ENCODE data around the gene ROR2. TPM values are rescaled to one million over a fixed set of nuclear protein-coding genes. Genes with fewer than 3 reads are reported as not detected.

The ROR2 gene
- total and polyA plus RNA-seq, 2 of the 8 experiments (the other 6 are each of a cell fraction or from before 2014, with no cell fraction given), result 2.7 to 4.3 TPM

- no peaks in the 10 kb centered on the region for H3K36me3 ChIP-seq (ENCODE audit: control insufficient read depth in 2 of 4, insufficient read depth in 4 of 4, low read length in 3 of 4)
- no peak overlapping the region for H2BK12ac ChIP-seq (ENCODE audit: low read depth, low read length)
- H3K9ac ChIP-seq (replicated peaks in 1 of 4; ENCODE audit: extremely low read depth in 1 of 4, low read depth in 3 of 4, low read length in 3 of 4), result no peak overlapping the region
- no peak overlapping the region for H3K56ac ChIP-seq (replicated peaks; ENCODE audit: insufficient read length, low read depth, low read length)
- H3K4me1 ChIP-seq (replicated peaks in 1 of 4; ENCODE audit: control insufficient read depth in 3 of 4, insufficient read depth in 4 of 4, low read length in 3 of 4), result no peaks in the 10 kb centered on the region
- H3K9me3 ChIP-seq (ENCODE audit: insufficient read depth in 2 of 2, low read depth in 1 of 2, low read length in 1 of 2), result no peaks in the 10 kb centered on the region
- H2BK120ac ChIP-seq (replicated peaks; ENCODE audit: low read depth, low read length), result no peak overlapping the region
- ChIA-PET POLR2A (ENCODE audit: partially characterized antibody) (interaction anchor here (1.9 kb wide), 1 partner anchor 10 kb away, joined by 4 read pairs; no protein-coding TSS in a partner anchor), CTCF (ENCODE audit: partially characterized antibody) (interaction anchor here (0.9 to 1.2 kb wide), 4 partner anchors 36 to 167 kb away, joined by 3 to 5 read pairs (median 3); partner anchors contain the start of gene ROR2)
- no peak overlapping the region for H3K14ac ChIP-seq (ENCODE audit: insufficient read length)
- H3K79me2 ChIP-seq (ENCODE audit: control insufficient read depth in 1 of 2, insufficient read depth in 2 of 2, low read length in 2 of 2), result no peaks in the 10 kb centered on the region
- H3K23me2 ChIP-seq (ENCODE audit: low read depth, low read length), result no peaks in the 10 kb centered on the region
- H3K27me3 ChIP-seq (replicated peaks in 1 of 4; ENCODE audit: control insufficient read depth in 3 of 4, extremely low read depth in 1 of 4, insufficient read depth in 3 of 4, low read length in 3 of 4), result no peaks in the 10 kb centered on the region; a peak in 2 of 7 replicates
- no peak overlapping the region for H3K4ac ChIP-seq (replicated peaks; ENCODE audit: insufficient read length, low read depth, low read length)
- no peak overlapping the region for H2AFZ ChIP-seq (ENCODE audit: low read length)
- no peak overlapping the region for H3K18ac ChIP-seq (ENCODE audit: extremely low read depth, low read length)
- no peak overlapping the region for H2BK15ac ChIP-seq (ENCODE audit: low read length)
- H2BK20ac ChIP-seq (ENCODE audit: low read length), result no peak overlapping the region
- H4K5ac ChIP-seq (ENCODE audit: insufficient read length, low read depth, low read length), result no peak overlapping the region
- no peaks in the 10 kb centered on the region for H3K79me1 ChIP-seq (ENCODE audit: low read depth, low read length)
- H2AK5ac ChIP-seq (ENCODE audit: low read depth, low read length), result no peak overlapping the region
- no peak overlapping the region for H4K91ac ChIP-seq (replicated peaks; ENCODE audit: insufficient read length, low read length)
- no peak overlapping the region for H3K4me3 ChIP-seq (ENCODE audit: extremely low read depth in 1 of 4, insufficient read depth in 2 of 4, low read depth in 3 of 4, low read length in 4 of 4)
- no peak overlapping the region for H3K27ac ChIP-seq (ENCODE audit: low read depth, low read length)
- peaks cover 0 to 2% of the 10 kb centered on the region in 2 experiments for H4K20me1 ChIP-seq (replicated peaks in 1 of 2; ENCODE audit: control insufficient read depth in 1 of 2, insufficient read depth in 2 of 2, low read length in 2 of 2)
- no peak overlapping the region for H4K8ac ChIP-seq (ENCODE audit: extremely low read depth, insufficient read depth, low read length)
- H3K23ac ChIP-seq (ENCODE audit: insufficient read length), result no peak overlapping the region
- DNase-seq (ENCODE audit: low read depth in 1 of 2, low spot score in 2 of 2) (no peak), FAIRE-seq (no peak)
- no peak overlapping the region for H3K4me2 ChIP-seq (ENCODE audit: insufficient read depth in 1 of 2, low read depth in 2 of 2, low read length in 2 of 2)
- H2BK5ac ChIP-seq (ENCODE audit: low read depth, low read length), result no peak overlapping the region
- 85% methylated on average over 8 of the region's 8 CpGs; no CpG with 5 or more reads in 1 of the 2 experiments for WGBS, 2 experiments (ENCODE audit: extremely low coverage in 1 of 2, insufficient coverage in 1 of 2, insufficient read length in 1 of 2, insufficient replicate concordance in 2 of 2, low coverage in 1 of 2, low lambda C conversion rate in 2 of 2, missing lambda C conversion rate in 1 of 2)
- TF ChIP-seq HDAC6 (IDR thresholded peaks at IDR 0.05; ENCODE audit: low read depth, low read length) (no peak), POU5F1 (IDR thresholded peaks at IDR 0.05; ENCODE audit: low read depth, low read length) (no peak), KDM4A (IDR thresholded peaks at IDR 0.05; ENCODE audit: low read depth, low read length, severe bottlenecking) (no peak), RFX5 (IDR thresholded peaks at IDR 0.05; ENCODE audit: borderline replicate concordance, low read depth, low read length) (no peak), KDM5A (IDR thresholded peaks at IDR 0.05; ENCODE audit: low read length) (no peak), RAD21 (IDR thresholded peaks at IDR 0.05 in 1 of 2, conservative IDR thresholded peaks at IDR 0.05 in 1 of 2; ENCODE audit: low read depth in 2 of 2, low read length in 2 of 2) (no peak), CHD2 (IDR thresholded peaks at IDR 0.05; ENCODE audit: low read length) (no peak), GTF2F1 (IDR thresholded peaks at IDR 0.05; ENCODE audit: borderline replicate concordance, low read depth, low read length) (no peak), HDAC2 (IDR thresholded peaks at IDR 0.05; ENCODE audit: borderline replicate concordance in 1 of 2, low read depth in 2 of 2, low read length in 2 of 2) (no peak), BRCA1 (IDR thresholded peaks at IDR 0.05; ENCODE audit: low read depth, low read length) (no peak), EZH2 (IDR thresholded peaks at IDR 0.05; ENCODE audit: low read depth, low read length, severe bottlenecking) (no peak), FOSL1 (IDR thresholded peaks at IDR 0.05; ENCODE audit: insufficient read depth, low read depth, low read length) (no peak), TBP (IDR thresholded peaks at IDR 0.05; ENCODE audit: low read depth, low read length) (no peak), SP1 (IDR thresholded peaks at IDR 0.05; ENCODE audit: low read depth, low read length) (no peak)
Measured at GRCh38 chr9:91913986-91914385, 36.0 kb downstream of the ROR2 start.

Data from H1 (cell line).